ENCODE results near the gene BAIAP3.

The BAIAP3 gene

DNA sequence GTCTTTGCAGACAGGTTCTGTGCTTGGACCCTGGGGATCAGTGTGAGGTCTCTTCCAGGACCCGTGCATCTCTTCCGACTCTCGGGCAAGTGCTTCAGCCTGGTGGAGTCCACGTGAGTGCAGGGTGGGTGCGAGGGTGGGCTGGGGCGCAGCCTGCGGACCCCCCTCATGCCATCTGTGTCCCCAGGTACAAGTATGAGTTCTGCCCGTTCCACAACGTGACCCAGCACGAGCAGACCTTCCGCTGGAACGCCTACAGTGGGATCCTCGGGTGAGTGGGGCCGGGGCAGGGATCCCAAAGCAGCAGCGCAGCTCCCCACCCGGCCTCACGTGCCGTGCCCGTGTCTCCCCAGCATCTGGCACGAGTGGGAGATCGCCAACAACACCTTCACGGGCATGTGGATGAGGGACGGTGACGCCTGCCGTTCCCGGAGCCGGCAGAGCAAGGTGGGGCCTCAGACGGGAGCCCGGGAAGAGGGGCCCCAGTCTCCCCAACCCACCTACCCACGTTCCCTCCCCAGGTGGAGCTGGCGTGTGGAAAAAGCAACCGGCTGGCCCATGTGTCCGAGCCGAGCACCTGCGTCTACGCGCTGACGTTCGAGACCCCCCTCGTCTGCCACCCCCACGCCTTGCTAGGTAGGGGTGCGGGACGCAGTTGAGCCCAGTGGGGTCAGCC, 28.4 kb downstream of the BAIAP3 start:
- in situ Hi-C loops (cut with MboI; ENCODE audit: low pct_unique_long_range_greater_than_20kb, low sequenced_read_pairs, unreplicated experiment) = no loop called here
- TF ChIP-seq, protein P1, sequence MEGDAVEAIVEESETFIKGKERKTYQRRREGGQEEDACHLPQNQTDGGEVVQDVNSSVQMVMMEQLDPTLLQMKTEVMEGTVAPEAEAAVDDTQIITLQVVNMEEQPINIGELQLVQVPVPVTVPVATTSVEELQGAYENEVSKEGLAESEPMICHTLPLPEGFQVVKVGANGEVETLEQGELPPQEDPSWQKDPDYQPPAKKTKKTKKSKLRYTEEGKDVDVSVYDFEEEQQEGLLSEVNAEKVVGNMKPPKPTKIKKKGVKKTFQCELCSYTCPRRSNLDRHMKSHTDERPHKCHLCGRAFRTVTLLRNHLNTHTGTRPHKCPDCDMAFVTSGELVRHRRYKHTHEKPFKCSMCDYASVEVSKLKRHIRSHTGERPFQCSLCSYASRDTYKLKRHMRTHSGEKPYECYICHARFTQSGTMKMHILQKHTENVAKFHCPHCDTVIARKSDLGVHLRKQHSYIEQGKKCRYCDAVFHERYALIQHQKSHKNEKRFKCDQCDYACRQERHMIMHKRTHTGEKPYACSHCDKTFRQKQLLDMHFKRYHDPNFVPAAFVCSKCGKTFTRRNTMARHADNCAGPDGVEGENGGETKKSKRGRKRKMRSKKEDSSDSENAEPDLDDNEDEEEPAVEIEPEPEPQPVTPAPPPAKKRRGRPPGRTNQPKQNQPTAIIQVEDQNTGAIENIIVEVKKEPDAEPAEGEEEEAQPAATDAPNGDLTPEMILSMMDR (IDR thresholded peaks at IDR 0.05; ENCODE audit: extremely low read depth, insufficient read depth, missing control alignments) = no peak
- DNase-seq (ENCODE audit: low spot score) = no peak

DNA sequence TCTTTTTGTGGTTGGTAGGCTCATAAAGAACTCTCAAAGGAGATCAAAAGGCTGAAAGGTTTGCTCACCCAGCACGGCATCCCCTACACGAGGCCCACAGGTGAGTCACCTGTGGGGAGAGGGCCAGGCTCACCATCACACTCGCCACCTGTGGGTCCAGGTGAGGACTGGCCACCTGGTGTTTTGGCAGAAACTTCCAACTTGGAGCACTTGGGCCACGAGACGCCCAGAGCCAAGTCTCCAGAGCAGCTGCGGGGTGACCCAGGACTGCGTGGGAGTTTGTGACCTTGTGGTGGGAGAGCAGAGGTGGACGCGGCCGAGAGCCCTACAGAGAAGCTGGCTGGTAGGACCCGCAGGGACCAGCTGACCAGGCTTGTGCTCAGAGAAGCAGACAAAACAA, 29.4 kb downstream of the BAIAP3 start:
- in situ Hi-C loops (cut with MboI; ENCODE audit: low pct_unique_long_range_greater_than_20kb, low sequenced_read_pairs, unreplicated experiment) = no loop called here
- no peak for DNase-seq (ENCODE audit: low spot score)

DNA sequence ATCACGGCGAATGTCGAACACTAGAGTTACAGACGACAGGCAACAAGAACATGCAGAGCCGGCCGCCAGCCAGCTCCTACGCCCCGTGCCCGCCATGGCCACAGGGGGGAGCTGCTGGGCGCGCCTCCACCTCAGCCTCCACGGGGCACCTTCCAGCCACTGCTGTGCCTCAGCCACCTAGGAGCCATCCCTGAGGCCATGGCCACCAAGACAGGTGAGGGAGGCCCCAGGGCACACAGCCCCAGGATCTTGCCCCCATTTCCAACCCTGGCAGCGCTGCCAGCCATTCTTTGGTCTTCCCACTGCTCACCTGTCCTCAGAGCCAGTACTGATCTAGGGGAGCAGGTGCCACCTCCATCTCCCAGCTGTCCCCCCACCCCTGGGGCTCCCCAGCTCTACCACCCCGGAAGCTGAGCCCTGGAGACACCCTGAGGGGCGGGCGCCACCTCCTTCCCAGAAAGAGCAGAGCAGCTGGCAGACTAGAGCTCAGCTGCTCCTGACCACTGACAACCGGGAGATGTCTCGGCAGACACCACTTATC, 30.1 kb downstream of the BAIAP3 start:
- DNase-seq (ENCODE audit: low spot score) = peak; percentile 92
- TF ChIP-seq, protein P1 (IDR thresholded peaks at IDR 0.05; ENCODE audit: extremely low read depth, insufficient read depth, missing control alignments) = peak; percentile 95
- in situ Hi-C loops (cut with MboI; ENCODE audit: low pct_unique_long_range_greater_than_20kb, low sequenced_read_pairs, unreplicated experiment) = no loop called here

More for the DNA sequence above, 29.4 kb downstream of the BAIAP3 start:
- TF ChIP-seq, protein P1 (IDR thresholded peaks at IDR 0.05; ENCODE audit: extremely low read depth, insufficient read depth, missing control alignments) = no peak

DNA sequence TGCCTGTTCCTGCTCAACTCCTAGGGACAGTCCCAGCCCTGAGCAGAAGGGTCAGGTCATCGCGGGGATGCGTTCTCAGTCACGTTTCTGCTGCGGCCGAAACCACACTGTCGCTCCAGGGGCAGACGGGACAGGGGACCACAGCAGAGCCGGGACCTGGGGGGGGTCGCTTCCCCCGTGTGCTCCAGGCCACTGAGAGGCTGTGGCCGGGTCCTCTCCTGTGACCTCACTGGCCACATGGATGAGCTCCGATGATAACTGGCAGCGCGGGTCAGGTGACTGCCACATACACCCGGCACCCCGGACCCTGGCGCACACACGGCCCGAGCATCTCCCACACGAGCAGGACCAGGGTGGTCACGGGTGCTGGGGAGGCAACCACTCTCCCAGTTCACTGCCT, 31.1 kb downstream of the BAIAP3 start:
- TF ChIP-seq, protein P1 (IDR thresholded peaks at IDR 0.05; ENCODE audit: extremely low read depth, insufficient read depth, missing control alignments) = no peak
- DNase-seq (ENCODE audit: low spot score) = no peak
- in situ Hi-C loops (cut with MboI; ENCODE audit: low pct_unique_long_range_greater_than_20kb, low sequenced_read_pairs, unreplicated experiment) = no loop called here

DNA sequence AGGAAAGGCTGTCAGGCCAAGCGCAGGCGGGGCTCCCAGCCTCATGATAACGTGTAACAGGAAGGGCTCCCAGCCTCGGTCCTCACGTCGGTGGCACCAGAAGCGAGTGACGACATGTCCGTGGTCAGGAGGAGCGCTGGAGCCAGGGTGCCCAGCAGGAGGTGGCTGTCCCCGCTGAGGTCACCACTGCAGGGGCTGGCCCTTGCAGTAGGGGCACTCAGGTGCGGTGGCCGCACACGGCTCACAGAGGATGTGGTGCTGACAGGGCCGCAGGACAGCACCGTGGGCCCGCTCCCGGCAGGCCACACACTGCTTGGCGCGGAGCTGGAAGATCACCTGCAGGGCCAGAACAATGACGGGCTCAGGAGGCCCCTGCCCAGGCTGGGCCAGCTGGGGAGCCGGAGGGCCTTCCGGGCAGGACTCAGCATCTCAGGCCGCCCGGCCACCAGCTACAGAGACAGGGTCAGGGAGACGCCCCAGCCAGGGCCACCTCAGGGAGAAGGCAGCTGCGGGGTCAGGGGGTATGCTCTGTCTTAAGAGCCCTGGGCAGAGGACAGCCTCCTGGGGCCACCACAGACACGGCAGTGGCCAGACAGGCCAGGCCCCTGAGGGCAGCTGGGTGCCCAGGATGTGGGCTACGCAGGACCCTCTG, 32.7 kb downstream of the BAIAP3 start:
- TF ChIP-seq, protein P1 (IDR thresholded peaks at IDR 0.05; ENCODE audit: extremely low read depth, insufficient read depth, missing control alignments) = no peak
- no peak for DNase-seq (ENCODE audit: low spot score)
- in situ Hi-C loops (cut with MboI; ENCODE audit: low pct_unique_long_range_greater_than_20kb, low sequenced_read_pairs, unreplicated experiment) = no loop called here

DNA sequence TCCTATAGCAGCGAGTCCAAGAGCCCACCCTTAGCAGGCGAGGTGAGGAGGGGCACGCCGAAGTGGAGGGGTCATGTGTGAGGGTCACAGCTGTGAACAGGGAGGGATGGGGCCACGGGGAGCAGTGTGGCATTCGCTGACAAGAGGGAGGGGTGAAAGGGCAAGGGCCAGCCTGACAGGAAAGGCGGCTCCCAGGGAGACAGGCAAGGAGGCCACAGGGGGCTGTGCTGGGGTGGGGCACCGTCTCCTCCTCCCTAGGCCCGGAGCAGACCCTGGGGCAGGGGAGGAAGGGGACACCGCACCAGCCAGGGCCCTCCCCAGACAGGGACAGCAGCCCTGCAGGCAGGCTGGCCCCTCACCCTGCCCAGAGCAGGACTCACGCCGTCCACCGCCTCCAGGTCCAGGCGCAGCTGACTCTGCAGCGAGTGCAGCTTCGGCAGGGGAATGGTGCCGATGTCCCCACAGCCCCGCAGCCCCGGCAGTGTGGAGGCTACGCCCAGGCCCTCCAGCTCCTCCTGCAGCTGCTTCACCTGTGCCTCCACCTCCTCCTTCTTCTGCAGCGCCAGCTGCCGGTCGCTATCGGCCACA, 33.4 kb downstream of the BAIAP3 start:
- DNase-seq (ENCODE audit: low spot score) = no peak
- in situ Hi-C loops (cut with MboI; ENCODE audit: low pct_unique_long_range_greater_than_20kb, low sequenced_read_pairs, unreplicated experiment) = no loop called here

More for the DNA sequence above, 33.4 kb downstream of the BAIAP3 start:
- TF ChIP-seq, protein P1 (IDR thresholded peaks at IDR 0.05; ENCODE audit: extremely low read depth, insufficient read depth, missing control alignments) = no peak
